Lower leg skin (tissue), 3 donors: ENCODE measurements around the gene RFC2.

Experiments
- CTCF ChIP-seq, 3 donors: fragments of 450-650 bp; IDR thresholded peaks; one replicate each; pipeline ENCODE4 v1.5.1; 2016; ENCODE audit warnings: antibody characterized with exemption in 3 of 3, mild to moderate bottlenecking in 3 of 3, moderate library complexity in 2 of 3
- POLR2A ChIP-seq, 2 donors: fragments of 450-650 bp; IDR thresholded peaks; one replicate each; pipeline ENCODE4 v1.6.1; 2016 to 2017; ENCODE audit warnings: antibody characterized with exemption in 2 of 2, mild to moderate bottlenecking in 1 of 2, moderate library complexity in 1 of 2

DNA sequence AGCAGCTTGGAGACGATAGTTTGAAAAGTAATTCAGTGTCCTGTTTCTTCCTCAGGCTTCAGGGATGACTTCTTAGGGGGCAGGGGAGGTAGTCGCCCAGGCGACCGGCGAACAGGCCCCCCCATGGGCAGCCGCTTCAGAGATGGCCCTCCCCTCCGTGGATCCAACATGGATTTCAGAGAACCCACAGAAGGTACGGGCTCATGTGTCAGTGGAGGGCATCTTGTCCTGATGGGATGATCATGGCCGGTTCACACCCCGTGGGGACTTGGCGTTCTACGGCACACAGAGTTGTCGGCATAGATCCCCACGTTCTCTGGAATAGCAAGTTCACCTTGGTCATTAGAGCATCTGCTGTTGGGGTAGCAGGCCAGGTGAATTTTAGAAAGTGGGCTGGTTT, 59.5 kb downstream of the RFC2 start:
- no peak for TF ChIP-seq CTCF (IDR thresholded peaks at IDR 0.05)
- no peak for TF ChIP-seq POLR2A (IDR thresholded peaks at IDR 0.05)
